ENCODE data around the gene DENND10. TPM values are rescaled to one million over a fixed set of nuclear protein-coding genes. Genes with fewer than 3 reads are reported as not detected.

Gene DENND10
- total RNA-seq, 1 experiment from 2014 or later: 15.8 TPM

DNA sequence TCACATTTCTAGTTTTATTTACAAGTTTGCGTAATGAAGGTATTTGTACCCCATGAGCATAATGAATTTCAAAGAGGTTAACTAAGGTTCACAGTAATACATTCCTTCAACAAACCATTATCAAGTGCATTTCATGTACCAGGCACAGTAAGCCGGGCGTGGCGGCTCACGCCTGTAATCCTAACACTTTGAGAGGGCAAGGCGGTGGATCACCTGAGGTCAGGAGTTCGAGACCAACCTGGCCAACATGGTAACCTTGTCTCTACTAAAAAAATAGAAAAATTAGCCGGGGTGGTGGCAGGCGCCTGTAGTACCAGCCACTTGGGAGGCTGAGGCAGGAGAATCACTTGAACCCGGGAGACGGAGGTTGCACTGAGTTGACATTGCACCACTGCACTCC is 19.0 kb upstream of the DENND10 start:
- no peak for DNase-seq
- peaks cover 24% of the 10 kb centered on the region for H3K36me3 Mint-ChIP-seq (ENCODE audit: insufficient read depth, unreplicated experiment)
- TF ChIP-seq, protein P1, sequence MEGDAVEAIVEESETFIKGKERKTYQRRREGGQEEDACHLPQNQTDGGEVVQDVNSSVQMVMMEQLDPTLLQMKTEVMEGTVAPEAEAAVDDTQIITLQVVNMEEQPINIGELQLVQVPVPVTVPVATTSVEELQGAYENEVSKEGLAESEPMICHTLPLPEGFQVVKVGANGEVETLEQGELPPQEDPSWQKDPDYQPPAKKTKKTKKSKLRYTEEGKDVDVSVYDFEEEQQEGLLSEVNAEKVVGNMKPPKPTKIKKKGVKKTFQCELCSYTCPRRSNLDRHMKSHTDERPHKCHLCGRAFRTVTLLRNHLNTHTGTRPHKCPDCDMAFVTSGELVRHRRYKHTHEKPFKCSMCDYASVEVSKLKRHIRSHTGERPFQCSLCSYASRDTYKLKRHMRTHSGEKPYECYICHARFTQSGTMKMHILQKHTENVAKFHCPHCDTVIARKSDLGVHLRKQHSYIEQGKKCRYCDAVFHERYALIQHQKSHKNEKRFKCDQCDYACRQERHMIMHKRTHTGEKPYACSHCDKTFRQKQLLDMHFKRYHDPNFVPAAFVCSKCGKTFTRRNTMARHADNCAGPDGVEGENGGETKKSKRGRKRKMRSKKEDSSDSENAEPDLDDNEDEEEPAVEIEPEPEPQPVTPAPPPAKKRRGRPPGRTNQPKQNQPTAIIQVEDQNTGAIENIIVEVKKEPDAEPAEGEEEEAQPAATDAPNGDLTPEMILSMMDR (IDR thresholded peaks at IDR 0.05; ENCODE audit: unreplicated experiment): no peak
- peaks cover 8% of the 10 kb centered on the region for H3K4me1 Mint-ChIP-seq (ENCODE audit: low read depth, unreplicated experiment)
- intact Hi-C loops (cut with micrococcal nuclease; ENCODE audit: unreplicated experiment): no loop called here
- H3K4me3 Mint-ChIP-seq (ENCODE audit: low read depth, unreplicated experiment): no peak overlapping the region
- CTCF ChIA-PET: no interaction called here
- no peaks in the 10 kb centered on the region for H3K9me3 Mint-ChIP-seq (ENCODE audit: low read depth, unreplicated experiment)
- H3K27me3 Mint-ChIP-seq (ENCODE audit: unreplicated experiment): no peaks in the 10 kb centered on the region
- no peak overlapping the region for H3K27ac Mint-ChIP-seq (ENCODE audit: unreplicated experiment)
- BruUV-seq (replicated peaks): no TSS peak

DNA sequence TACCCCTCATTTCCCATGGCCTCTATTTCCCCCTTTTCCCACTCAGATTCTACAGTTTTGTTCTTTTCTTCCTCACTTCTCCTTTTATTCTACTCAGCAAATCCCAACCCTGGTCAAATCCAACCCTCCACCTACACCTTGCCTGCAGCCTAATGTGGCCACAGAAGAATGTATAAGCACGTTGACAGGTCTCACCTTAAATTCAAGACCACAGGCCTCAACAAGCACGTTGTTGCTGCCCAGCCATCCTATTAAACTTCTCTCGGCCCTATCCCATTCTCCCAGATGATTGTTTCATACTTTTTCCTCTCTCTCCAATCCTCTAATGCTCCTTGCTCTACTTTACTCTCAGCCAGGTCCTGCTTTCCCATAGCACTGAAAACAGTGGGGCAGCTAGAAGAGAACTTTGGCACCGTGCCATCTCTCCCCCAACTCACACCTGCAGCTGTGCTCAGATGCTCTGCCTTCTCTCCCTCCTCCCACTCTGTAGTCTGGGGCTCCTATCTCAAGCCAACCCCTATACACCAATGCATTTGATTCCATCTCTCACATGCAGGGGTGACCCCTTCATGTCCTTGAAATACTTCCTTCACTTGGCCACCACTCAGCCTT is 16.5 kb upstream of the DENND10 start:
- Mint-ChIP-seq H3K4me1 (ENCODE audit: low read depth, unreplicated experiment) (peaks cover 8% of the 10 kb centered on the region), H3K27me3 (ENCODE audit: unreplicated experiment) (no peaks in the 10 kb centered on the region), H3K27ac (ENCODE audit: unreplicated experiment) (no peak overlapping the region), H3K9me3 (ENCODE audit: low read depth, unreplicated experiment) (no peaks in the 10 kb centered on the region), H3K36me3 (ENCODE audit: insufficient read depth, unreplicated experiment) (peaks cover 3% of the 10 kb centered on the region), H3K4me3 (ENCODE audit: low read depth, unreplicated experiment) (no peak overlapping the region)
- no TSS peak for BruUV-seq (replicated peaks)
- TF ChIP-seq, protein P1 (IDR thresholded peaks at IDR 0.05; ENCODE audit: unreplicated experiment): no peak
- CTCF ChIA-PET: no interaction called here
- intact Hi-C loops (cut with micrococcal nuclease; ENCODE audit: unreplicated experiment): no loop called here
- DNase-seq: no peak

DNA sequence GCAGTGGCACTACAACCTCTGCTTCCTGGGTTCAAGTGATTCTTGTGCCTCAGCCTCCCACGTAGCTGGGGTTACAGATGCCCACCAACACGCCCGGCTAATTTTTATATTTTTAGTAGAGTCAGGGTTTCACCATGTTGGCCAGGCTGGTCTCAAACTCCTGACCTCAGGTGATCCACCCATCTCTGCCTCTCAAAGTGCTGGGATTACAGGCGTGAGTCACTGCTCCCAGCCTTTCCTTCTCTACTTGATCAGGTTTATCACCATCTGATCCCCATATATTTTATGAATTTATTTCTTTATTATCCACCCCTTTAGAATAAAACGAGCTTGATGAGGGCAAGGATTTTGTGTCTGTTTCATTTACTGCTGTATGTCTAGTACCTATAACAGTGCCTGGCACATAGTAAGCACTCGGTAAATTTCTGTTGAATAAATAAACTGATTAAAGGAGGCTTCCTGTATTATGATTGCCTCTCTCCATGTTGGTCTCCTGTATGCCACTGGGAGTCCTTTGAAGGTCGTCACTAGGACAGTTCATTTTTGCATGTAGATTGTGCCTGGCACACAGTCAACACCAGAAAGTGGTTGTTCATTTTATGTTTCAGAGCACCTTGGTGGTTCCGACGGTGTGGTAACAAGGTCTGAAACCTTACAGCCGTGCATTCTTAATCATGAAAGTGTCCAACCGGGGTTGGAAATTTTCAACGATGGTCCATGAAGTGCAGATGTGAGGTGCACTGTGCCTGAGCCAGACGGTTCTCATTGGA is 13.7 kb upstream of the DENND10 start:
- no TSS peak for BruUV-seq (replicated peaks)
- H3K4me3 Mint-ChIP-seq (ENCODE audit: low read depth, unreplicated experiment): no peak overlapping the region
- H3K36me3 Mint-ChIP-seq (ENCODE audit: insufficient read depth, unreplicated experiment): peaks cover 3% of the 10 kb centered on the region
- no peaks in the 10 kb centered on the region for H3K27me3 Mint-ChIP-seq (ENCODE audit: unreplicated experiment)
- no peak for DNase-seq
- H3K4me1 Mint-ChIP-seq (ENCODE audit: low read depth, unreplicated experiment): peaks cover 8% of the 10 kb centered on the region
- H3K9me3 Mint-ChIP-seq (ENCODE audit: low read depth, unreplicated experiment): no peaks in the 10 kb centered on the region
- CTCF ChIA-PET: interaction anchor here (0.6 kb wide), 1 partner anchor 8 kb away, joined by 3 read pairs; no protein-coding TSS in a partner anchor
- H3K27ac Mint-ChIP-seq (ENCODE audit: unreplicated experiment): no peak overlapping the region
- intact Hi-C loops (cut with micrococcal nuclease; ENCODE audit: unreplicated experiment): no loop called here
- TF ChIP-seq, protein P1 (IDR thresholded peaks at IDR 0.05; ENCODE audit: unreplicated experiment): no peak

DNA sequence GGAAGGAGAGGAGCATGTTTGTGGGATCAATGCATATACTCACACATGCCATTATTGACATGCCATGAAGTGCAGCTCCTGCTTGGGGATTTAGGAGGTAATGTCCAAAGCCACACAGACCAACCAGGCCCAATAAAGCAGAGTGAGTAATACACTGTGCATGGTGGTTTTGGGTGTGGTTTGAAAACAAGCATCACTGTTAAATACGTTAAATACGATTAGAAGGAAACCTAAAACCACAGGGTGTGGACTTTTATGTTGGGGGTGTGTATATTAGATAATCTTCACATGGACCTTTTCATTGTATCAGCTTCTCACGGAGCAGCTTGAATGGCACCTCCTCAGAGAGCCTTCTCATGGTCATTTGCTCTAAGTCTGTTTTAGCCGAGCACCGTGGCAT is 12.9 kb upstream of the DENND10 start:
- H3K9me3 Mint-ChIP-seq (ENCODE audit: low read depth, unreplicated experiment): no peaks in the 10 kb centered on the region
- intact Hi-C loops (cut with micrococcal nuclease; ENCODE audit: unreplicated experiment): no loop called here
- H3K4me1 Mint-ChIP-seq (ENCODE audit: low read depth, unreplicated experiment): peaks cover 8% of the 10 kb centered on the region
- CTCF ChIA-PET: interaction anchor here (0.6 to 0.8 kb wide), 2 partner anchors 9 to 14 kb away, joined by 3 read pairs; no protein-coding TSS in a partner anchor
- no peak overlapping the region for H3K27ac Mint-ChIP-seq (ENCODE audit: unreplicated experiment)
- no TSS peak for BruUV-seq (replicated peaks)
- peak; percentile 42 for DNase-seq
- H3K4me3 Mint-ChIP-seq (ENCODE audit: low read depth, unreplicated experiment): no peak overlapping the region
- peaks cover 3% of the 10 kb centered on the region for H3K36me3 Mint-ChIP-seq (ENCODE audit: insufficient read depth, unreplicated experiment)
- H3K27me3 Mint-ChIP-seq (ENCODE audit: unreplicated experiment): no peaks in the 10 kb centered on the region
- TF ChIP-seq, protein P1 (IDR thresholded peaks at IDR 0.05; ENCODE audit: unreplicated experiment): no peak
